ENCODE data around the gene PRDM16. TPM values are rescaled to one million over a fixed set of nuclear protein-coding genes. Genes with fewer than 3 reads are reported as not detected.

Gene PRDM16
- total RNA-seq, 1 donor from 2014 or later, result 0.43 TPM

DNA sequence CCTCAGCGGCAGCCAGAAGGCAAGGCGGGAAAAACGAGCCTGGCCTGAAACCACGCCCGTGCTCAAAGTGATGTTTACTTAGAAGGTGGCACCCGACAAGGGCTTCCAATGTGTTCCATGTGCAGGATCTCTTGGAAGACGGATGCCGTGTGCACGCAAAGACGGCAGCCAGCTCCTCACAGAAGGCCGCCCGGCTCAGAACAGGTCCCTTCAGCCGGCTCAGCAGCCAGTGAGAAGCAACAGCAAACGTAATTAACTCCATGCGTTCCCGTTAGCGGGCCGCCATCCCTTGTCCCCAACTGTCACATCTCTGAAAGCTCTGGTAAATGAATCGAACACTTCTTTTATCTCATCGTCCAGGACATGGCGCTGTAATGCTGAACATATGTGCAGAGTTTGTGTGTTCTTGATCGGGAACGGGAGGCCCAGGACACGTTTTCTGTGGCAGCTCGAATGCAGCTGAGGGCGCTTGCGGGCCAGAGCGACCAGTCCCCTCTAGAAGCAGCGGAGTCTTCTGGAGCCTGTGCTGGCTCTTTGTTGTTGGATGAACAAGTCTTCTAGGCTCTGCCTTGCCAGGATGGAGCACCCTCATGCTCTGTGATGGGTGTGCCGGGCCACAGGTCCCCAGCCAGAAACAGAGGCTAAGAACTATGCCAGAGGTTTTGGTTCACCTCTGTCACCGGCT lies 290.9 kb downstream of the PRDM16 start:
- H3K4me3 Mint-ChIP-seq (ENCODE audit: unreplicated experiment), result no peak overlapping the region
- Histone ChIP-seq H3K79me2 (ENCODE audit: insufficient read depth, low read length) (no peaks in the 10 kb centered on the region), H3K4me1 (ENCODE audit: insufficient read depth, low read length) (no peaks in the 10 kb centered on the region), H3K4me3 (ENCODE audit: insufficient read depth, low read depth, low read length) (no peak overlapping the region), H2AFZ (ENCODE audit: low read depth, low read length) (no peak overlapping the region), H4K20me1 (ENCODE audit: insufficient read depth, low read length) (no peaks in the 10 kb centered on the region), H3K36me3 (ENCODE audit: insufficient read depth, low read length) (no peaks in the 10 kb centered on the region), H3K27me3 (ENCODE audit: insufficient read depth, low read length) (peaks cover 14% of the 10 kb centered on the region), H3K9me3 (ENCODE audit: insufficient read depth, low read depth, low read length) (no peaks in the 10 kb centered on the region), H3K27ac (ENCODE audit: low read depth, low read length) (no peak overlapping the region), H3K4me2 (ENCODE audit: low read length) (no peak overlapping the region), H3K9ac (ENCODE audit: low read length) (no peak overlapping the region)
- peaks cover 74% of the 10 kb centered on the region for H3K27me3 Mint-ChIP-seq (ENCODE audit: low read depth, unreplicated experiment)
- no peak overlapping the region for H3K27ac Mint-ChIP-seq (ENCODE audit: unreplicated experiment)
- H3K4me1 Mint-ChIP-seq (ENCODE audit: low read depth, unreplicated experiment), result no peaks in the 10 kb centered on the region
- DNase-seq (ENCODE audit: low read depth) (no peak), FAIRE-seq (no peak)
- no peaks in the 10 kb centered on the region for H3K36me3 Mint-ChIP-seq (ENCODE audit: low read depth, unreplicated experiment)
- H3K9me3 Mint-ChIP-seq (ENCODE audit: unreplicated experiment), result peaks cover 4% of the 10 kb centered on the region
- TF ChIP-seq EZH2 (IDR thresholded peaks at IDR 0.05; ENCODE audit: insufficient read depth, low read length), result no peak
- TF ChIP-seq, protein P1, sequence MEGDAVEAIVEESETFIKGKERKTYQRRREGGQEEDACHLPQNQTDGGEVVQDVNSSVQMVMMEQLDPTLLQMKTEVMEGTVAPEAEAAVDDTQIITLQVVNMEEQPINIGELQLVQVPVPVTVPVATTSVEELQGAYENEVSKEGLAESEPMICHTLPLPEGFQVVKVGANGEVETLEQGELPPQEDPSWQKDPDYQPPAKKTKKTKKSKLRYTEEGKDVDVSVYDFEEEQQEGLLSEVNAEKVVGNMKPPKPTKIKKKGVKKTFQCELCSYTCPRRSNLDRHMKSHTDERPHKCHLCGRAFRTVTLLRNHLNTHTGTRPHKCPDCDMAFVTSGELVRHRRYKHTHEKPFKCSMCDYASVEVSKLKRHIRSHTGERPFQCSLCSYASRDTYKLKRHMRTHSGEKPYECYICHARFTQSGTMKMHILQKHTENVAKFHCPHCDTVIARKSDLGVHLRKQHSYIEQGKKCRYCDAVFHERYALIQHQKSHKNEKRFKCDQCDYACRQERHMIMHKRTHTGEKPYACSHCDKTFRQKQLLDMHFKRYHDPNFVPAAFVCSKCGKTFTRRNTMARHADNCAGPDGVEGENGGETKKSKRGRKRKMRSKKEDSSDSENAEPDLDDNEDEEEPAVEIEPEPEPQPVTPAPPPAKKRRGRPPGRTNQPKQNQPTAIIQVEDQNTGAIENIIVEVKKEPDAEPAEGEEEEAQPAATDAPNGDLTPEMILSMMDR (IDR thresholded peaks at IDR 0.05; ENCODE audit: insufficient read depth, low read depth, low read length), result no peak

DNA sequence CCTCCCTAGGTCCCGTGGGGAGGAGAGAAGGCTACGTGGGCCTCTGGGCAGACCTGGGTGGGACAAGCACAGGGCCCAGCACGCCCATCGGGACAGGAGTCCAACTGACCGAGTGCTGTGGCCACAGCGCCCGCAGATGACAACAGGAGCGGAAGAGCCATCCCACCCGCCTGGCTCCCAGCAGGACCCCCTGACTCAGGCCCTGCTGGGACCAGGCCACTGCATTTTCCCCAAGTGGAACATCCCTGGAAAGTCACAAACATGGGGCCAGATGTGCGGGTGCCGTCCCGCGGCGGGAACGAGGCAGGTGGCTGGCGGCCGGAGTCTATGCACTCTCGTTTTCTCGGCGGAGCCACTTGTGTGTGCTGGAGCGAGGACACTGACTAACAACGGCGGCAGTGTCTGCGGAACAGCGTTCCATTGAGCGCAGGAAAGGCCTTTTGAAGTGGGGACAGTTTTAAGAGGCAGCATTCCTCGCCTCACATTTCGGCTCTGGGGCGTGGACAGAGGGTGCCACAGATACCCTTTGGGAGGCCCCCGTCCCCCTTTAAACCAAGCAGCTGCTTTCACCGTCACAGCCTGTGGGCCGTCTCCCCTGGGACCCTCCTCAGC lies 291.7 kb downstream of the PRDM16 start:
- FAIRE-seq, result no peak
- H2AFZ ChIP-seq (ENCODE audit: low read depth, low read length), result no peak overlapping the region
- peaks cover 70% of the 10 kb centered on the region for H3K27me3 Mint-ChIP-seq (ENCODE audit: low read depth, unreplicated experiment)

More for the DNA sequence above, 291.7 kb downstream of the PRDM16 start:
- TF ChIP-seq EZH2 (IDR thresholded peaks at IDR 0.05; ENCODE audit: insufficient read depth, low read length), result no peak
- TF ChIP-seq, protein P1 (IDR thresholded peaks at IDR 0.05; ENCODE audit: insufficient read depth, low read depth, low read length), result no peak
- Mint-ChIP-seq H3K27ac (ENCODE audit: unreplicated experiment) (no peak overlapping the region), H3K4me3 (ENCODE audit: unreplicated experiment) (no peak overlapping the region), H3K36me3 (ENCODE audit: low read depth, unreplicated experiment) (no peaks in the 10 kb centered on the region), H3K4me1 (ENCODE audit: low read depth, unreplicated experiment) (no peaks in the 10 kb centered on the region), H3K9me3 (ENCODE audit: unreplicated experiment) (peaks cover 4% of the 10 kb centered on the region)
- H3K27ac ChIP-seq (ENCODE audit: low read depth, low read length), result no peak overlapping the region
- no peak overlapping the region for H3K4me2 ChIP-seq (ENCODE audit: low read length)
- H3K9me3 ChIP-seq (ENCODE audit: insufficient read depth, low read depth, low read length), result no peaks in the 10 kb centered on the region
- H3K4me1 ChIP-seq (ENCODE audit: insufficient read depth, low read length), result peaks cover 1% of the 10 kb centered on the region
- no peak overlapping the region for H3K4me3 ChIP-seq (ENCODE audit: insufficient read depth, low read depth, low read length)
- H3K79me2 ChIP-seq (ENCODE audit: insufficient read depth, low read length), result no peaks in the 10 kb centered on the region
- peaks cover 12% of the 10 kb centered on the region for H3K27me3 ChIP-seq (ENCODE audit: insufficient read depth, low read length)
- no peak for DNase-seq (ENCODE audit: low read depth)
- no peak overlapping the region for H3K9ac ChIP-seq (ENCODE audit: low read length)
- no peaks in the 10 kb centered on the region for H3K36me3 ChIP-seq (ENCODE audit: insufficient read depth, low read length)
- no peaks in the 10 kb centered on the region for H4K20me1 ChIP-seq (ENCODE audit: insufficient read depth, low read length)

Data from astrocyte (in vitro differentiated cells and primary cell).